Neural cell (in vitro differentiated cells): ENCODE results near the gene PCLO.

ENCODE experiments used
- EZH2 ChIP-seq: fragments of 200-600, 300-800 bp; shearing (Covaris generic), sonication (generic); IDR thresholded peaks from 2 replicates; pipeline ENCODE4 v1.6.1; 2014; ENCODE audit warnings: antibody characterized with exemption, low read length, borderline replicate concordance, mild to moderate bottlenecking; ENCODE audit not compliant: insufficient read depth, poor library complexity, severe bottlenecking
- POLR2AphosphoS5 ChIP-seq: IDR thresholded peaks from 2 replicates; pipeline ENCODE4 v1.6.1; 2012
- TF ChIP-seq, protein P1 (sequence below): fragments of 450-650 bp; IDR thresholded peaks from 2 replicates; pipeline ENCODE4 v1.5.1; 2014; ENCODE audit warnings: antibody characterized with exemption, mild to moderate bottlenecking, moderate library complexity; ENCODE audit not compliant: poor library complexity, severe bottlenecking

DNA sequence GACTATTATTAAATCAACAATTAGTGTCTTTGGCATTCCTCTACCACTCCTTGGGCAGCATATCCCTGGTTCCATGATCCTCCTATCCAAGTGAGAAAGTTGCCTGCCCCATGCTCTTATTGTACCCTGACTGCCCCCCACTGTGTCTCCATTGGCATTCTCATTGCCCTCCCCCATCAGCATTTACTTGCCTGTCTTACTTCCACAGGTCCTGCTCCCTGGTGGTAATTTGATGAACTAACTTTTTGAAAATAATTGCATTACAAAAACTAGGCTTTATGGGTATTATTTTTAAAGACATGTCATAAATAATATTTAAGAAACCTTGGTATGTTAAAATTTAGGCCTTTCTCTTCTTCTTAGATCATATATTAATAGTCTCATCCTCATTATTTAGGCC is 346.4 kb downstream of the PCLO start:
- no peak for TF ChIP-seq EZH2
- TF ChIP-seq, protein P1, sequence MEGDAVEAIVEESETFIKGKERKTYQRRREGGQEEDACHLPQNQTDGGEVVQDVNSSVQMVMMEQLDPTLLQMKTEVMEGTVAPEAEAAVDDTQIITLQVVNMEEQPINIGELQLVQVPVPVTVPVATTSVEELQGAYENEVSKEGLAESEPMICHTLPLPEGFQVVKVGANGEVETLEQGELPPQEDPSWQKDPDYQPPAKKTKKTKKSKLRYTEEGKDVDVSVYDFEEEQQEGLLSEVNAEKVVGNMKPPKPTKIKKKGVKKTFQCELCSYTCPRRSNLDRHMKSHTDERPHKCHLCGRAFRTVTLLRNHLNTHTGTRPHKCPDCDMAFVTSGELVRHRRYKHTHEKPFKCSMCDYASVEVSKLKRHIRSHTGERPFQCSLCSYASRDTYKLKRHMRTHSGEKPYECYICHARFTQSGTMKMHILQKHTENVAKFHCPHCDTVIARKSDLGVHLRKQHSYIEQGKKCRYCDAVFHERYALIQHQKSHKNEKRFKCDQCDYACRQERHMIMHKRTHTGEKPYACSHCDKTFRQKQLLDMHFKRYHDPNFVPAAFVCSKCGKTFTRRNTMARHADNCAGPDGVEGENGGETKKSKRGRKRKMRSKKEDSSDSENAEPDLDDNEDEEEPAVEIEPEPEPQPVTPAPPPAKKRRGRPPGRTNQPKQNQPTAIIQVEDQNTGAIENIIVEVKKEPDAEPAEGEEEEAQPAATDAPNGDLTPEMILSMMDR, result no peak
- no peak for TF ChIP-seq POLR2AphosphoS5
